Ovary (tissue), 3 donors: Measurements from ENCODE around the gene TUSC2.

ENCODE experiments used
- CTCF ChIP-seq, 3 donors: fragments of 450-650 bp in 2 of 3; fragments of 200-600 bp in 1 of 3; IDR thresholded peaks; one replicate each; pipeline versions ENCODE4 v1.5.1 to v1.8.0; 2016 to 2022; ENCODE audit warnings: antibody characterized with exemption in 3 of 3, mild to moderate bottlenecking in 1 of 3
- POLR2A ChIP-seq: fragments of 450-650 bp; IDR thresholded peaks from one replicate; pipeline ENCODE4 v1.6.1; 2017; ENCODE audit warnings: antibody characterized with exemption, mild to moderate bottlenecking, moderate library complexity
- donor health status: DM: no; HTN: no; CAD: no.

DNA sequence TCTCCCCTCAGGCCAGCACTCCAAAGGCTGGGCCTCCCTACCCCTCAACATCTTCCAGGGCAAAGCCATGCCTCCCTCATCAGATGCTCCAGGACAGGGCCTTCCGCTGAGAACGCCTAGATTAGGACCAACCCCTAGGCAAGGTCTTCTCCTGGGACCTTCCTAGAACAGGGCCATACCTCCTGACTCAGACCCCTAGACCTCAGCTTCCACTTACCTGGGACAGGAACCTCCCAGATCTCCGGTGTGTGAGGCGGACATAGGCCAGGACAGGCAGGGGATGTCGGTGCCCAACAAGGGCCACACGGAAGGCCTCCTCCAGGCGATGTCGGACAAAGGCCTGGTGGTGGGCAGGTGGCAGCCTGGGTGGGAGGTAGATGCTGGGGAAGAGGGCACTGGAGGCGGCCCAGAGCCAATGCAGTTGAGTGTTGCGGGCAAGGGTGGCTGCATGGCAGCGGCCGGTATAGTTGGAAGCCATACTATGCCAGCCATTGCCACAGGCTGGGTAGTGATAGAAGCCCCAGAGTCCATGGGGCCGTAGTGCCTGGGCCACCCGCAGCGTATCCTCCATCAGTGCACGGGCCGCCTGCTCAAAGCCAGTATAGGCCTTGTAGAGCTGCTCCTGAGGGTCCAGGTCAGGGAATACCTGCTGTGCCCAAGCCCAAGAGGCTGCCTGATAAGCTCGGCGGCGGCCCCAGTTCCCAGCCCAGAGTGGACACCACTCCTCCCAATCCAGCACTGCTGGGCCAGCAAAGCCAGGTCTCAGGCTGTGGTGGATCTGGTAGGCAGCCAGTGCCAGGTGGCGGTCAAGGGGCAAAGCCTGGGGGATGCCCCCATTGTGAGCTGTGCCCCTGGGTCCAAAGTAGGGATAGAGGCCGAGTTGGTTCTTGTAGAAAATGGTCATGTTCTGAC lies 33.3 kb downstream of the TUSC2 start:
- TF ChIP-seq CTCF (IDR thresholded peaks at IDR 0.05) (no peak), POLR2A (no peak)
